Smooth muscle cell (in vitro differentiated cells): ENCODE results near the gene PTX4. TPM values are rescaled to one million over a fixed set of nuclear protein-coding genes. Genes with fewer than 3 reads are reported as not detected.

Source experiments
- DNase-seq: peaks from one replicate; lab custom pipeline; 2025; ENCODE audit not compliant: unreplicated experiment; lab: John Stamatoyannopoulos, UW
- H2AFZ ChIP-seq: fragments of 200-600 bp; sonication (generic); 2 replicates; pipeline ENCODE4 v1.6.0; 2016; ENCODE audit warnings: antibody characterized with exemption, low read depth, mild to moderate bottlenecking
- H3F3A ChIP-seq: fragments of 200-600 bp; sonication (generic); 2 replicates; pipeline ENCODE4 v1.6.0; 2017; ENCODE audit warnings: antibody characterized with exemption, low read depth
- H3K27ac ChIP-seq: fragments of 200-600 bp; sonication (generic); 2 replicates; pipeline ENCODE4 v1.5.1; 2016; ENCODE audit warnings: low read depth, mild to moderate bottlenecking
- H3K27me3 ChIP-seq: fragments of 200-600 bp; sonication (generic); 2 replicates; pipeline ENCODE4 v1.6.1; 2016; ENCODE audit warnings: low read depth, mild to moderate bottlenecking
- H3K36me3 ChIP-seq: fragments of 200-600 bp; sonication (generic); 2 replicates; pipeline ENCODE4 v1.5.1; 2016; ENCODE audit warnings: low read depth
- H3K4me1 ChIP-seq: fragments of 200-600 bp; sonication (generic); 2 replicates; pipeline ENCODE4 v1.5.1; 2016; ENCODE audit warnings: low read depth
- H3K4me2 ChIP-seq: fragments of 200-600 bp; sonication (generic); 2 replicates; pipeline ENCODE4 v1.6.0; 2016; ENCODE audit warnings: mild to moderate bottlenecking
- H3K4me3 ChIP-seq: fragments of 200-600 bp; sonication (generic); 2 replicates; pipeline ENCODE4 v1.5.1; 2016; ENCODE audit warnings: mild to moderate bottlenecking
- H3K79me2 ChIP-seq: fragments of 200-600 bp; sonication (generic); 2 replicates; pipeline ENCODE4 v1.6.0; 2016; ENCODE audit warnings: low read depth, mild to moderate bottlenecking
- H3K9ac ChIP-seq: fragments of 200-600 bp; sonication (generic); 2 replicates; pipeline ENCODE4 v1.6.0; 2016; ENCODE audit warnings: low read depth
- H3K9me3 ChIP-seq: fragments of 200-600 bp; sonication (generic); replicated peaks from 2 replicates; pipeline ENCODE4 v1.5.1; 2016; ENCODE audit warnings: low read depth
- H4K20me1 ChIP-seq: fragments of 200-600 bp; sonication (generic); 2 replicates; pipeline ENCODE4 v1.6.0; 2016; ENCODE audit warnings: low read depth
- WGBS: methylation state at CpG from one replicate; pipeline ENCODE4 v1.1.7; 2016; ENCODE audit warnings: low lambda C conversion rate; 5-methylcytosine and 5-hydroxymethylcytosine counted together
- polyA plus RNA-seq: library from polyadenylated mRNA; unstranded; fragments of >200 nt; fragmentation: Nextera tagmentation; extraction: Ambion mirVana; gene quantifications from 2 replicates; pipeline ENCODE4 v1.2.1, GENCODE V29; 2016
- total RNA-seq: library from RNA; depleted of rRNA; stranded (reverse); fragments of >200 nt; gene quantifications from 2 replicates; pipeline ENCODE4 v1.2.3, GENCODE V29; 2014
- TF ChIP-seq, protein P1 (sequence below): fragments of 200-600 bp; sonication (generic); IDR thresholded peaks from 2 replicates; pipeline ENCODE4 v1.5.1; 2017; ENCODE audit warnings: borderline replicate concordance, mild to moderate bottlenecking, antibody characterized with exemption; ENCODE audit not compliant: insufficient read depth, poor library complexity, severe bottlenecking

PTX4 gene
- total and polyA plus RNA-seq, 2 experiments from 2014 or later: not detected

DNA sequence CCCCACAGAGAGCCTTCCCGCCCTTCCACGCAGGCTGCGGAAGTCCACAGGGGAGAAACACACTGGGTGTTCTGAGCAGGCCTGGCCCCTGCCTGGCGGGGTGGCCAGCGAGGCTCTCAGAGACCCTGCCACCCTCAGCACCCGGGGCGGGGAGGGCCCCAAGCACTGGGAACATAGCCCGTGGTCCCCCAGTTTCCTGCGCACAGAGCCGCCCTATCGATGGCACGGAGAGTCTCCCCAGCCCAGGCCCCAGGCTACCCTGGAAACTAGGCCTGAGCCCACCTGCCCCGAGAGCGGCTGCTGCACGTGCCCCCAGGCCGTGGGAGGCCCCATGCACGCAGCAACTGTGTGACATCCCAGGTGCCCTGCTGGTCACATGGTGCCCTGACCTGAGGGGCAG, 34.2 kb downstream of the PTX4 start:
- Histone ChIP-seq H3K4me3 (no peak overlapping the region), H3K79me2 (no peaks in the 10 kb centered on the region), H3K9me3 (no peaks in the 10 kb centered on the region), H3K27me3 (no peaks in the 10 kb centered on the region), H2AFZ (no peak overlapping the region), H3K9ac (no peak overlapping the region), H3K27ac (no peak overlapping the region), H3K36me3 (no peaks in the 10 kb centered on the region), H3F3A (no peaks in the 10 kb centered on the region), H4K20me1 (no peaks in the 10 kb centered on the region), H3K4me1 (no peaks in the 10 kb centered on the region), H3K4me2 (no peak overlapping the region)
- TF ChIP-seq, protein P1, sequence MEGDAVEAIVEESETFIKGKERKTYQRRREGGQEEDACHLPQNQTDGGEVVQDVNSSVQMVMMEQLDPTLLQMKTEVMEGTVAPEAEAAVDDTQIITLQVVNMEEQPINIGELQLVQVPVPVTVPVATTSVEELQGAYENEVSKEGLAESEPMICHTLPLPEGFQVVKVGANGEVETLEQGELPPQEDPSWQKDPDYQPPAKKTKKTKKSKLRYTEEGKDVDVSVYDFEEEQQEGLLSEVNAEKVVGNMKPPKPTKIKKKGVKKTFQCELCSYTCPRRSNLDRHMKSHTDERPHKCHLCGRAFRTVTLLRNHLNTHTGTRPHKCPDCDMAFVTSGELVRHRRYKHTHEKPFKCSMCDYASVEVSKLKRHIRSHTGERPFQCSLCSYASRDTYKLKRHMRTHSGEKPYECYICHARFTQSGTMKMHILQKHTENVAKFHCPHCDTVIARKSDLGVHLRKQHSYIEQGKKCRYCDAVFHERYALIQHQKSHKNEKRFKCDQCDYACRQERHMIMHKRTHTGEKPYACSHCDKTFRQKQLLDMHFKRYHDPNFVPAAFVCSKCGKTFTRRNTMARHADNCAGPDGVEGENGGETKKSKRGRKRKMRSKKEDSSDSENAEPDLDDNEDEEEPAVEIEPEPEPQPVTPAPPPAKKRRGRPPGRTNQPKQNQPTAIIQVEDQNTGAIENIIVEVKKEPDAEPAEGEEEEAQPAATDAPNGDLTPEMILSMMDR: no peak
- WGBS: 92% methylated on average over 16 of the region's 17 CpGs
- DNase-seq: no peak

DNA sequence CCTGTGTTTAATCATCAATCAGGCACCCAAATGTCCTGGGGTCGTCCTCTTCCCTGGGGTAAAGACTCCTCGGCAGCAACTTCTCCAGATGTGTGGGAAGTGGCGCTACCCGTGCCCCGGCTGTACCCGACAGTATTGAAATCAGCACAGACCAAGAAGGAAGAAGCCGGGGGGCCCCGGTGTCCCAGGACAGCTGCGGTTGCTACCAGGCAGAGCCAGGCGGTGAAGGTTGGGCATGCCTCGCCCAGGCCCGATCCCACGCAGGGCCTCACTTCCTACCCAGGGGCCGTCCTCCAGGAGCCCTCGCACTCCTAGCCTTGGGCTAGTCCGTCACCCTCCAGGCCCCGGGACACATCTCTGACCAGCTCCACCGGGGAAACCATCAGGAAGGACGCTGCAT, 35.4 kb downstream of the PTX4 start:
- Histone ChIP-seq H3K36me3 (no peaks in the 10 kb centered on the region), H2AFZ (no peak overlapping the region), H4K20me1 (no peaks in the 10 kb centered on the region), H3K9ac (no peak overlapping the region), H3K9me3 (no peaks in the 10 kb centered on the region), H3K4me1 (no peaks in the 10 kb centered on the region), H3F3A (no peaks in the 10 kb centered on the region), H3K27ac (no peak overlapping the region), H3K79me2 (no peaks in the 10 kb centered on the region), H3K27me3 (no peaks in the 10 kb centered on the region), H3K4me2 (no peak overlapping the region), H3K4me3 (no peak overlapping the region)
- DNase-seq: no peak
- 99% methylated on average over 19 of the region's 19 CpGs for WGBS
- TF ChIP-seq, protein P1: no peak

DNA sequence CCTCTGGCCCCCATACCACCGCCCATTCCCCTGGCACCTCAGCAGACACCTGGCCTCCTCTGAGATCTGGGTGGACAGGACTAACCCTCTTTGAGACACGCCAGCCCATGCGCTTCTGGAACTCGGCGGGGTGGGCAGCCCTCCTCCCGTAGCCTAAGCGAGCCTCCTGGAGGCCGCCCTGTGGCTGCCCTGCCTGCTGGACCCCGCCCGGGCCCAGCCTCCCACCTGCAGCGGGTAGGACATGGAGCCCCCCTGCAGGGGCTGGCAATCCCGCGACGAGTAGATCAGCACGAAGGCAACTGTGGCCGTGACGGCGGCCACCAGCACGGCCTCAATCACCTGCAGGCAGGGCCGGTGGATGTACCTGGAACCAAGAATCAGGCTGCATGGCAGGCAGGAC, 36.2 kb downstream of the PTX4 start:
- Histone ChIP-seq H4K20me1 (no peaks in the 10 kb centered on the region), H3K79me2 (no peaks in the 10 kb centered on the region), H3K9ac (no peak overlapping the region), H3K36me3 (no peaks in the 10 kb centered on the region), H3K27ac (no peak overlapping the region), H3K4me3 (no peak overlapping the region), H3F3A (no peaks in the 10 kb centered on the region), H2AFZ (no peak overlapping the region), H3K9me3 (no peaks in the 10 kb centered on the region), H3K4me2 (no peak overlapping the region), H3K4me1 (no peaks in the 10 kb centered on the region), H3K27me3 (no peaks in the 10 kb centered on the region)
- TF ChIP-seq, protein P1: no peak
- no peak for DNase-seq
- WGBS: 97% methylated on average over 20 of the region's 20 CpGs

DNA sequence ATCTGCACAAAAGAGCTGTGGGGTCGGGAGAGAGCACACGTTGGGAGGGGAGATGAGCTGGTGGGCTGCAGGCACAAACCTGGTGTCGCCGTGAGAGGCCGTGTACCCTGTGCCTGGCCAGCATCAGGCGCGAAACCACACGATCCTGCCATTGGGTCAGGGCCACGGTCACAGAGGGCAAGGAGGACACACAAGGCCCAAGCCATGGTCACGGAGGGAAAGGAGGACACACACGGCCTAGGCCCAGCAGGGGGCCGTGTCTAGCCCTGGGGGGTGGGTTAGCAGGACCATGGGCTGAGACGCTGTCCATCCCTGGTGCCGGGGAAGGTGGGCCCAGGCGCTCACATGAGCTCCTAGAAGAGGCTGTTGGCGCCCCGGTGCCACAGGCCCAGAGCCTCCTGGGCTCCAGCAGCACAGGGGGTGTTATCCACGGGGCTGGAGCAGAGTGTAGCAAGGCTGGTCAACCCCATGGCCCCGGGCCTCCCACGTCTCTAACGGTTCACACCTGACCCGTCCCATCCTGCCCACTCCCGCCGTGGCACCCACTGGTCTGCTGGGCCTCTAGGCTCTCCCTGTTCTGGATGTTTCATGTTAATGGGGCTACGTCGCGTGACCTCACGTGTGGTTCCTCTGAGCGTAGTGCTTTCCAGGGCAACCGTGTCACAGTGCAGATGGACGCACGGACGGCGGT, 36.9 kb downstream of the PTX4 start:
- 96% methylated on average over 34 of the region's 34 CpGs for WGBS
- H3K36me3 ChIP-seq: no peaks in the 10 kb centered on the region

More for the DNA sequence above, 36.9 kb downstream of the PTX4 start:
- Histone ChIP-seq H3K9ac (no peak overlapping the region), H3F3A (no peaks in the 10 kb centered on the region), H3K27me3 (no peaks in the 10 kb centered on the region), H2AFZ (no peak overlapping the region), H3K4me2 (no peak overlapping the region), H3K4me1 (no peaks in the 10 kb centered on the region), H4K20me1 (no peaks in the 10 kb centered on the region), H3K27ac (no peak overlapping the region), H3K4me3 (no peak overlapping the region), H3K79me2 (no peaks in the 10 kb centered on the region), H3K9me3 (no peaks in the 10 kb centered on the region)
- TF ChIP-seq, protein P1: no peak
- no peak for DNase-seq
